Measurements from ENCODE around the gene CHRM5. TPM values are rescaled to one million over a fixed set of nuclear protein-coding genes. Genes with fewer than 3 reads are reported as not detected.

Gene CHRM5
- total RNA-seq, 1 experiment from 2014 or later = not detected

- Histone ChIP-seq H3K27ac (ENCODE audit: low read length) (no peak overlapping the region), H3K4me3 (ENCODE audit: low read depth in 2 of 2, low read length in 2 of 2) (no peak overlapping the region), H3K27me3 (ENCODE audit: control insufficient read depth, insufficient read depth, low read length) (no peaks in the 10 kb centered on the region), H3K9me3 (ENCODE audit: control insufficient read depth, insufficient read depth, low read depth, low read length) (no peaks in the 10 kb centered on the region), H3K36me3 (ENCODE audit: control insufficient read depth, insufficient read depth, low read length) (no peaks in the 10 kb centered on the region), H3K4me1 (ENCODE audit: control insufficient read depth, insufficient read depth, low read length) (no peaks in the 10 kb centered on the region)
- POLR2A ChIA-PET = no interaction called here
- CTCF ChIA-PET = no interaction called here
- ATAC-seq (no peak), DNase-seq (ENCODE audit: low read depth, low spot score) (no peak)
- in situ Hi-C loops (cut with HindIII; ENCODE audit: low pct_unique_long_range_greater_than_20kb, low sequenced_read_pairs) (no loop called here), intact Hi-C loops (cut with micrococcal nuclease; ENCODE audit: unreplicated experiment) (no loop called here)
- no TSS peak for BruUV-seq (replicated peaks)
- TF ChIP-seq TCF7L2 (IDR thresholded peaks at IDR 0.05; ENCODE audit: low read depth, low read length) (no peak), CTCF (IDR thresholded peaks at IDR 0.05) (no peak), REST (IDR thresholded peaks at IDR 0.05; ENCODE audit: insufficient read depth in 1 of 2, low read depth in 2 of 2, low read length in 1 of 2) (no peak), SIN3A (IDR thresholded peaks at IDR 0.05; ENCODE audit: borderline replicate concordance, insufficient read depth, low read depth, low read length) (no peak), POLR2AphosphoS5 (IDR thresholded peaks at IDR 0.05; ENCODE audit: low read depth, low read length) (no peak)
Measured at GRCh38 chr15:34009656-34010055, 41.4 kb downstream of the CHRM5 start.

GRCh38 chr15:34010921-34011320 is 42.6 kb downstream of the CHRM5 start:
- H3K36me3 ChIP-seq (ENCODE audit: control insufficient read depth, insufficient read depth, low read length) = no peaks in the 10 kb centered on the region
- BruUV-seq (replicated peaks) = no TSS peak
- H3K9me3 ChIP-seq (ENCODE audit: control insufficient read depth, insufficient read depth, low read depth, low read length) = no peaks in the 10 kb centered on the region
- no peaks in the 10 kb centered on the region for H3K27me3 ChIP-seq (ENCODE audit: control insufficient read depth, insufficient read depth, low read length)
- no peak overlapping the region for H3K27ac ChIP-seq (ENCODE audit: low read length)
- ChIA-PET POLR2A (no interaction called here), CTCF (no interaction called here)
- no peak for ATAC-seq
- intact Hi-C loops (cut with micrococcal nuclease; ENCODE audit: unreplicated experiment) (no loop called here), in situ Hi-C loops (cut with HindIII; ENCODE audit: low pct_unique_long_range_greater_than_20kb, low sequenced_read_pairs) (no loop called here)
- no peaks in the 10 kb centered on the region for H3K4me1 ChIP-seq (ENCODE audit: control insufficient read depth, insufficient read depth, low read length)
- TF ChIP-seq CTCF (IDR thresholded peaks at IDR 0.05) = no peak
- no peak for TF ChIP-seq REST (IDR thresholded peaks at IDR 0.05; ENCODE audit: insufficient read depth in 1 of 2, low read depth in 2 of 2, low read length in 1 of 2)
- DNase-seq (ENCODE audit: low read depth, low spot score) = no peak
- H3K4me3 ChIP-seq (ENCODE audit: low read depth in 2 of 2, low read length in 2 of 2) = no peak overlapping the region
